PC-9 (cell line): ENCODE measurements around the gene ALG13.

Source experiments
- CTCF ChIP-seq: fragments of 200-600 bp; sonication (generic); conservative IDR thresholded peaks from 2 replicates; pipeline ENCODE4 v1.6.1; 2017; ENCODE audit warnings: mixed run types, antibody characterized with exemption, mild to moderate bottlenecking, moderate library complexity
- EZH2 ChIP-seq: fragments of 200-600 bp; sonication (generic); IDR thresholded peaks from 2 replicates; pipeline ENCODE4 v1.8.0; 2017; ENCODE audit warnings: antibody characterized with exemption, low read depth

GRCh38 chrX:111743316-111743715, 62.3 kb downstream of the ALG13 start:
- TF ChIP-seq EZH2, result no peak
- TF ChIP-seq CTCF, result no peak
